ENCODE measurements around the gene C8B.

C8B gene

GRCh38 chr1:56938646-56939045, 27.2 kb downstream of the C8B start:
- no peaks in the 10 kb centered on the region for H3K79me2 ChIP-seq (ENCODE audit: control insufficient read depth, low read length)
- no peak for TF ChIP-seq EZH2phosphoT487 (IDR thresholded peaks at IDR 0.05; ENCODE audit: borderline replicate concordance, low read length)
- TF ChIP-seq CTCF (IDR thresholded peaks at IDR 0.05; ENCODE audit: low read depth, low read length, poor library complexity, severe bottlenecking) = no peak

GRCh38 chr1:56934430-56935060, 31.3 kb downstream of the C8B start:
- H3K27me3 ChIP-seq (ENCODE audit: control insufficient read depth, low read length) = no peaks in the 10 kb centered on the region
- H3K4me3 ChIP-seq (ENCODE audit: low read length) = no peak overlapping the region
- no peaks in the 10 kb centered on the region for H3K36me3 ChIP-seq (ENCODE audit: control insufficient read depth, low read length)
- no peaks in the 10 kb centered on the region for H3K79me2 ChIP-seq (ENCODE audit: control insufficient read depth, low read length)
- no peaks in the 10 kb centered on the region for H4K20me1 ChIP-seq (ENCODE audit: control insufficient read depth, insufficient read depth, low read depth, low read length)
- no peak overlapping the region for H3K27ac ChIP-seq (ENCODE audit: low read depth, low read length)
- TF ChIP-seq EZH2phosphoT487 (IDR thresholded peaks at IDR 0.05; ENCODE audit: borderline replicate concordance, low read length) (no peak), CTCF (IDR thresholded peaks at IDR 0.05; ENCODE audit: low read depth, low read length, poor library complexity, severe bottlenecking) (no peak)
- H3K4me1 ChIP-seq (ENCODE audit: control insufficient read depth, low read length) = no peaks in the 10 kb centered on the region
- no peaks in the 10 kb centered on the region for H3K9me3 ChIP-seq (ENCODE audit: control insufficient read depth, insufficient read depth, low read length)
- H3K9me2 ChIP-seq (replicated peaks; ENCODE audit: control insufficient read depth, low read length) = no peaks in the 10 kb centered on the region
- H3K4me2 ChIP-seq (ENCODE audit: low read length) = no peak overlapping the region
- no peaks in the 10 kb centered on the region for H3F3A ChIP-seq (ENCODE audit: control insufficient read depth, insufficient read depth)

More at GRCh38 chr1:56938646-56939045, 27.2 kb downstream of the C8B start:
- H3F3A ChIP-seq (ENCODE audit: control insufficient read depth, insufficient read depth) = no peaks in the 10 kb centered on the region
- no peaks in the 10 kb centered on the region for H3K27me3 ChIP-seq (ENCODE audit: control insufficient read depth, low read length)
- no peak overlapping the region for H3K4me3 ChIP-seq (ENCODE audit: low read length)
- H3K36me3 ChIP-seq (ENCODE audit: control insufficient read depth, low read length) = no peaks in the 10 kb centered on the region
- no peaks in the 10 kb centered on the region for H4K20me1 ChIP-seq (ENCODE audit: control insufficient read depth, insufficient read depth, low read depth, low read length)
- no peak overlapping the region for H3K27ac ChIP-seq (ENCODE audit: low read depth, low read length)
- H3K9me3 ChIP-seq (ENCODE audit: control insufficient read depth, insufficient read depth, low read length) = no peaks in the 10 kb centered on the region
- H3K9me2 ChIP-seq (replicated peaks; ENCODE audit: control insufficient read depth, low read length) = no peaks in the 10 kb centered on the region
- no peaks in the 10 kb centered on the region for H3K4me1 ChIP-seq (ENCODE audit: control insufficient read depth, low read length)
- no peak overlapping the region for H3K4me2 ChIP-seq (ENCODE audit: low read length)

GRCh38 chr1:56933606-56934005, 32.2 kb downstream of the C8B start:
- H3K27me3 ChIP-seq (ENCODE audit: control insufficient read depth, low read length) = no peaks in the 10 kb centered on the region
- H4K20me1 ChIP-seq (ENCODE audit: control insufficient read depth, insufficient read depth, low read depth, low read length) = no peaks in the 10 kb centered on the region
- no peaks in the 10 kb centered on the region for H3F3A ChIP-seq (ENCODE audit: control insufficient read depth, insufficient read depth)
- no peaks in the 10 kb centered on the region for H3K79me2 ChIP-seq (ENCODE audit: control insufficient read depth, low read length)
- H3K4me2 ChIP-seq (ENCODE audit: low read length) = no peak overlapping the region
- no peak overlapping the region for H3K27ac ChIP-seq (ENCODE audit: low read depth, low read length)
- H3K9me3 ChIP-seq (ENCODE audit: control insufficient read depth, insufficient read depth, low read length) = no peaks in the 10 kb centered on the region
- H3K4me3 ChIP-seq (ENCODE audit: low read length) = no peak overlapping the region
- no peaks in the 10 kb centered on the region for H3K9me2 ChIP-seq (replicated peaks; ENCODE audit: control insufficient read depth, low read length)
- H3K4me1 ChIP-seq (ENCODE audit: control insufficient read depth, low read length) = no peaks in the 10 kb centered on the region
- TF ChIP-seq CTCF (IDR thresholded peaks at IDR 0.05; ENCODE audit: low read depth, low read length, poor library complexity, severe bottlenecking) (no peak), EZH2phosphoT487 (IDR thresholded peaks at IDR 0.05; ENCODE audit: borderline replicate concordance, low read length) (no peak)
- H3K36me3 ChIP-seq (ENCODE audit: control insufficient read depth, low read length) = no peaks in the 10 kb centered on the region

Measured in DOHH2 (cell line).